HEK293 (cell line): ENCODE results near the gene TTLL3.

ENCODE experiments used
- CTCF ChIA-PET: fragments of 350-600 bp; formaldehyde crosslinking; extraction: SDS; loops from one replicate; lab custom pipeline; 2021; ENCODE audit warnings: antibody characterized with exemption; lab: Yijun Ruan, JAX
- POLR2A ChIA-PET: fragments of 300-600 bp; formaldehyde crosslinking; extraction: SDS; loops from one replicate; lab custom pipeline; 2020; ENCODE audit warnings: antibody characterized with exemption, inconsistent platforms; lab: Yijun Ruan, JAX
- H3K27ac ChIP-seq: fragments of 200-500 bp; sonication (Bioruptor generic); 2 replicates; pipeline ENCODE4 v1.5.1; 2014; ENCODE audit warnings: low read depth, low read length, control low read depth, inconsistent platforms; ENCODE audit errors: extremely low read depth
- H3K36me3 ChIP-seq, 2 experiments: fragments of 200-500 bp in 1 of 2; sonication (Bioruptor generic) in 1 of 2; 1 replicate in 1 of 2; 2 replicates in 1 of 2; pipeline ENCODE4 v1.5.1; 2014 to 2017; ENCODE audit warnings: inconsistent platforms in 2 of 2, low read length in 2 of 2; ENCODE audit not compliant: control insufficient read depth in 2 of 2, insufficient read depth in 1 of 2
- H3K4me1 ChIP-seq: fragments of 200-500 bp; sonication (Bioruptor generic); 2 replicates; pipeline ENCODE4 v1.5.1; 2014; ENCODE audit warnings: mild to moderate bottlenecking, low read length, inconsistent platforms; ENCODE audit not compliant: control insufficient read depth, insufficient read depth
- H3K4me3 ChIP-seq: 2 replicates; pipeline ENCODE4 v1.5.1; 2011; ENCODE audit warnings: low read depth, mild to moderate bottlenecking, control low read depth, low read length, moderate library complexity
- H3K9me3 ChIP-seq: fragments of 200-500 bp; sonication (Bioruptor generic); 2 replicates; pipeline ENCODE4 v1.5.1; 2014; ENCODE audit warnings: low read depth, low read length, inconsistent platforms; ENCODE audit not compliant: control insufficient read depth, insufficient read depth
- BCL11B ChIP-seq: fragments of 450-650 bp; formaldehyde crosslinking; IDR thresholded peaks from 2 replicates; pipeline ENCODE4 v1.5.1; 2016; ENCODE audit warnings: low read depth, missing biosample characterization, missing genetic modification characterization
- CTCF ChIP-seq: fragments of 450-650 bp; formaldehyde crosslinking; IDR thresholded peaks from 2 replicates; pipeline ENCODE4 v1.5.1; 2016; ENCODE audit warnings: missing biosample characterization, missing genetic modification characterization
- IKZF3 ChIP-seq: fragments of 450-650 bp; IDR thresholded peaks from 2 replicates; pipeline ENCODE4 v1.5.0; 2018; ENCODE audit warnings: missing biosample characterization, mild to moderate bottlenecking, missing genetic modification characterization, moderate library complexity
- OSR2 ChIP-seq: fragments of 450-650 bp; formaldehyde crosslinking; IDR thresholded peaks from 2 replicates; pipeline ENCODE4 v1.5.1; 2016; ENCODE audit warnings: missing biosample characterization, missing genetic modification characterization
- PRDM1 ChIP-seq: fragments of 450-650 bp; formaldehyde crosslinking; IDR thresholded peaks from 2 replicates; pipeline ENCODE4; 2016; ENCODE audit warnings: missing biosample characterization, missing genetic modification characterization
- ZBTB26 ChIP-seq: fragments of 450-650 bp; formaldehyde crosslinking; optimal IDR thresholded peaks from 2 replicates; pipeline ENCODE3; 2016; ENCODE audit warnings: missing biosample characterization, mild to moderate bottlenecking, missing genetic modification characterization
- ZNF121 ChIP-seq: fragments of 450-650 bp; formaldehyde crosslinking; IDR thresholded peaks from 2 replicates; pipeline ENCODE4 v1.5.1; 2016; ENCODE audit warnings: missing biosample characterization, missing genetic modification characterization
- ZNF311 ChIP-seq: fragments of 450-650 bp; formaldehyde crosslinking; IDR thresholded peaks from 2 replicates; pipeline ENCODE4 v1.5.1; 2017; ENCODE audit warnings: missing biosample characterization, missing genetic modification characterization, borderline replicate concordance
- ZNF600 ChIP-seq: fragments of 450-650 bp; formaldehyde crosslinking; IDR thresholded peaks from 2 replicates; pipeline ENCODE4 v1.5.1; 2016; ENCODE audit warnings: missing biosample characterization, missing genetic modification characterization
- ZSCAN23 ChIP-seq: fragments of 450-650 bp; formaldehyde crosslinking; IDR thresholded peaks from 2 replicates; pipeline ENCODE4 v1.5.1; 2016; ENCODE audit warnings: missing biosample characterization, missing genetic modification characterization
- TF ChIP-seq, protein P1 (sequence below): fragments of 450-650 bp; formaldehyde crosslinking; conservative IDR thresholded peaks from 2 replicates; pipeline ENCODE4 v1.5.1; 2016; ENCODE audit warnings: low read depth, missing biosample characterization, missing genetic modification characterization

TTLL3 gene

GRCh38 chr3:9786209-9786739 is 23.8 kb upstream of the TTLL3 start:
- Histone ChIP-seq H3K4me1 (no peaks in the 10 kb centered on the region), H3K27ac (no peak overlapping the region), H3K9me3 (no peaks in the 10 kb centered on the region), H3K36me3 (peaks cover 9 to 84% of the 10 kb centered on the region in 2 experiments; a peak in 2 of 3 replicates), H3K4me3 (no peak overlapping the region)
- TF ChIP-seq OSR2 (tag by site-specific recombination) (no peak), ZNF121 (tag by site-specific recombination) (no peak), ZSCAN23 (tag by site-specific recombination) (no peak)
- TF ChIP-seq, protein P1, sequence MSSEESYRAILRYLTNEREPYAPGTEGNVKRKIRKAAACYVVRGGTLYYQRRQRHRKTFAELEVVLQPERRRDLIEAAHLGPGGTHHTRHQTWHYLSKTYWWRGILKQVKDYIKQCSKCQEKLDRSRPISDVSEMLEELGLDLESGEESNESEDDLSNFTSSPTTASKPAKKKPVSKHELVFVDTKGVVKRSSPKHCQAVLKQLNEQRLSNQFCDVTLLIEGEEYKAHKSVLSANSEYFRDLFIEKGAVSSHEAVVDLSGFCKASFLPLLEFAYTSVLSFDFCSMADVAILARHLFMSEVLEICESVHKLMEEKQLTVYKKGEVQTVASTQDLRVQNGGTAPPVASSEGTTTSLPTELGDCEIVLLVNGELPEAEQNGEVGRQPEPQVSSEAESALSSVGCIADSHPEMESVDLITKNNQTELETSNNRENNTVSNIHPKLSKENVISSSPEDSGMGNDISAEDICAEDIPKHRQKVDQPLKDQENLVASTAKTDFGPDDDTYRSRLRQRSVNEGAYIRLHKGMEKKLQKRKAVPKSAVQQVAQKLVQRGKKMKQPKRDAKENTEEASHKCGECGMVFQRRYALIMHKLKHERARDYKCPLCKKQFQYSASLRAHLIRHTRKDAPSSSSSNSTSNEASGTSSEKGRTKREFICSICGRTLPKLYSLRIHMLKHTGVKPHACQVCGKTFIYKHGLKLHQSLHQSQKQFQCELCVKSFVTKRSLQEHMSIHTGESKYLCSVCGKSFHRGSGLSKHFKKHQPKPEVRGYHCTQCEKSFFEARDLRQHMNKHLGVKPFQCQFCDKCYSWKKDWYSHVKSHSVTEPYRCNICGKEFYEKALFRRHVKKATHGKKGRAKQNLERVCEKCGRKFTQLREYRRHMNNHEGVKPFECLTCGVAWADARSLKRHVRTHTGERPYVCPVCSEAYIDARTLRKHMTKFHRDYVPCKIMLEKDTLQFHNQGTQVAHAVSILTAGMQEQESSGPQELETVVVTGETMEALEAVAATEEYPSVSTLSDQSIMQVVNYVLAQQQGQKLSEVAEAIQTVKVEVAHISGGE = no peak
- POLR2A ChIA-PET = no interaction called here
- CTCF ChIA-PET = interaction anchor here (0.6 to 1.9 kb wide), 5 partner anchors 9 to 97 kb away, joined by 3 to 7 read pairs (median 3); partner anchors contain the start of gene OGG1

DNA sequence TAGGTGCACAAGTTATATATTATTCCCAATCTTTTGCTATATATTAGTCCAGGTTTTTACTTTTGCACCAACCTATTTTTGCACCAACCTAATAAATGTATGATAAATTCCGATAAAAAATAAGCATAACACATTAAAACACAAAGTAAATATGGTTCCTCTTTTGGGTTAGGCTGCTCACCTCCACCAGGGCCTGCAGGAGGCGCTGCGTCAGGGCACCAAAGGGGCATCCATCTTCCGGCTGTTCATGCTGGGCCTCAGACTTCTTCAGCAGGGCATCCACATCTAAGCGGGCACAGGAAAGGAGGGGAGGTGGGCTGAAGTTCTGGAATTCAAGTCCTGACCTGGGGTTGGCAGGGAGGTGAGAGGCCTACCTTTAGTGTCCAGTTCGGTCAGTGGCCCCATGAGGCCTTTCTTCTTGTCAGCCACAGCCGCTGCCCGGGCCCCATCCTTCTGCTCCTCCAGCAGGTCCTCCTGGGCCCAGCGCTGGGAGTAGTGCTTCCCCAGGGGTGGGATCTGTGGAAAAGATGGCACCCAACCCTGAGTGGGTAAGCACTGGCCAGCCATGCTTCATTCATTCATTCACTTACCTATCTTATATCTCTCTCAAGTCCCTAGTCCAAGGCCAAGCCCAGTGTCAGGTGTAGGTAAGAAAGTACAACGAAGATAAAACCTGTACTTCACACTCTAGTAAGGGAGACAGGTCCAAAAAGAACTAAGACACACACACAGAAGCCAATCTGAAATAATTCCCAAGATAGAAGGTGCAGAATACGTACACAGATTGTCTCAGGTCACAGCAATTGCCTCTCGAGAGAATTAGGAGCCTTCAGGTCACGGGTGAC is 23.0 kb upstream of the TTLL3 start:
- Histone ChIP-seq H3K36me3 (peaks cover 4 to 77% of the 10 kb centered on the region in 2 experiments; a peak in 2 of 3 replicates), H3K27ac (no peak overlapping the region; the same call in 1 of the 2 replicates), H3K4me1 (no peaks in the 10 kb centered on the region), H3K4me3 (no peak overlapping the region), H3K9me3 (no peaks in the 10 kb centered on the region)
- CTCF ChIA-PET = interaction anchor here (0.6 to 1.9 kb wide), 5 partner anchors 10 to 96 kb away, joined by 3 to 7 read pairs (median 3); partner anchors contain the start of gene OGG1
- TF ChIP-seq BCL11B = no peak
- TF ChIP-seq ZBTB26 = no peak
- TF ChIP-seq IKZF3 (tag by site-specific recombination) = no peak
- 0 out of 2 replicates have a peak, but pooled peaks have one; percentile 23 for TF ChIP-seq CTCF
- POLR2A ChIA-PET = no interaction called here

DNA sequence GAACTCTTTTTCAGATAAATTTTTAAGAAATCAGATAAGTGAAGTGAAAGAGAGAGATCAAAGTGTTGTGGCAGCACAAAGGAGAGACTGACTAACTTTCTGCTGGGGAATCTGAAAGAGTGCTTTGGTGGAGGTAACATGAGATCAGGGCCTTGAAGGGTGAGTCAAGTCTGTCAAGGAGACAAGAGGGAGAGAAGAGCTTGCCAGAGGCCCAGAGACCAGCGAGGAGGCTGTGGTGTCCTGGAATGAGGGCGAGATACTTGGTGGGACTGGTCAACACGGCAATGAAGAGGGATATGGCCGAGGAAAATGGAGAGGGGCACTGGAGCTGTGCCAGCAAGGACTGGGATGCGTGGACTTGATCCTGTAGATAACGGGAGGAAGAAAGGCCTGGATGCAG is 22.3 kb upstream of the TTLL3 start:
- 0 out of 2 replicates have a peak, but pooled peaks have one; percentile 14 for TF ChIP-seq ZNF600 (tag by site-specific recombination)
- TF ChIP-seq PRDM1 (tag by site-specific recombination) = peak; percentile 76
- no peak for TF ChIP-seq ZNF311 (tag by site-specific recombination)
- no peak overlapping the region for H3K4me3 ChIP-seq
- no peaks in the 10 kb centered on the region for H3K9me3 ChIP-seq
- H3K4me1 ChIP-seq = no peaks in the 10 kb centered on the region
- ChIA-PET CTCF (interaction anchor here (0.6 kb wide), 1 partner anchor 57 kb away, joined by 3 read pairs; no protein-coding TSS in a partner anchor), POLR2A (interaction anchor here (1.2 kb wide), 1 partner anchor 19 kb away, joined by 3 read pairs; no protein-coding TSS in a partner anchor)
- peaks cover 3 to 70% of the 10 kb centered on the region in 2 experiments; a peak in 2 of 3 replicates for H3K36me3 ChIP-seq
- H3K27ac ChIP-seq = no peak overlapping the region
